Sigmoid colon (tissue), 7 donors: ENCODE data around the gene TCP1. TPM values are rescaled to one million over a fixed set of nuclear protein-coding genes. Genes with fewer than 3 reads are reported as not detected.
"Not testable (repeated sequence)": the region's sequence is repeated elsewhere in the genome, so short reads cannot be mapped to it uniquely, and the experiment has no call there.

Experiments
- DNase-seq: peaks from one replicate; pipeline ENCODE4 v3.0.0-alpha.2; 2019
- H3K27ac ChIP-seq, 4 donors: fragments of 200-600 bp; sonication (generic); one replicate each; pipeline ENCODE4 v1.5.1; 2016 to 2019; ENCODE audit warnings: mild to moderate bottlenecking in 1 of 4
- H3K27me3 ChIP-seq, 3 donors: fragments of 200-600 bp; sonication (generic); one replicate each; pipeline ENCODE4 v1.5.1; 2019; ENCODE audit warnings: mild to moderate bottlenecking in 1 of 3
- H3K36me3 ChIP-seq, 4 donors: fragments of 200-600 bp; sonication (generic); one replicate each; pipeline ENCODE4 v1.5.1; 2016 to 2019
- H3K4me1 ChIP-seq, 4 donors: fragments of 200-600 bp; sonication (generic); one replicate each; pipeline ENCODE4 v1.5.1; 2017 to 2019
- H3K4me3 ChIP-seq, 4 donors: fragments of 200-600 bp; sonication (generic); one replicate each; pipeline ENCODE4 v1.5.1; 2017 to 2019; ENCODE audit warnings: mild to moderate bottlenecking in 2 of 4, moderate library complexity in 1 of 4
- H3K9me3 ChIP-seq, 4 donors: fragments of 200-600 bp in 3 of 4; sonication (generic) in 3 of 4; one replicate each; pipeline versions ENCODE4 v1.5.1 to v1.6.1; 2013 to 2019
- EP300 ChIP-seq, 4 donors: sonication (generic); formaldehyde crosslinking; IDR thresholded peaks; one replicate each; pipeline ENCODE4 v1.6.1; 2017; ENCODE audit warnings: antibody characterized with exemption in 4 of 4
- POLR2A ChIP-seq, 2 donors: fragments of 450-650 bp; IDR thresholded peaks; one replicate each; pipeline ENCODE4 v1.6.1; 2016; ENCODE audit warnings: antibody characterized with exemption in 2 of 2, mild to moderate bottlenecking in 2 of 2, moderate library complexity in 2 of 2
- POLR2AphosphoS5 ChIP-seq, 4 donors: sonication (generic); formaldehyde crosslinking; IDR thresholded peaks; one replicate each; pipeline ENCODE4 v1.6.1; 2017; ENCODE audit warnings: antibody characterized with exemption in 4 of 4
- WGBS, 2 donors: extraction: QIAGEN DNeasy Blood & Tissue Kit; methylation state at CpG; one replicate each; pipeline ENCODE4 v1.1.7; 2013; 5-methylcytosine and 5-hydroxymethylcytosine counted together
- intact Hi-C: fragments of 100-400 bp; cut with DNase I; formaldehyde crosslinking; loops from one replicate; pipeline ENCODE4 v1.15.1; 2023
- polyA plus RNA-seq, 3 donors: library from polyadenylated mRNA; stranded (reverse); fragments of 200-250 nt; gene quantifications; one replicate each; pipeline ENCODE4 v1.2.3, GENCODE V29; 2013
- total RNA-seq, 4 donors: library from RNA; depleted of rRNA; stranded (reverse); fragments of >200 nt; gene quantifications; one replicate each; pipeline ENCODE4 v1.1.0, GENCODE V29; 2016
- TF ChIP-seq, protein P1 (sequence below), 4 experiments: fragments of 450-650 bp in 3 of 4; fragments of 200-600 bp in 1 of 4; IDR thresholded peaks; one replicate each; pipeline ENCODE4 v1.5.1; 2016 to 2019; ENCODE audit warnings: antibody characterized with exemption in 4 of 4, mild to moderate bottlenecking in 3 of 4, moderate library complexity in 2 of 4
- donor health status: healthy with polysubstance abuse.
- donor health status: Bipolar disorder and iron deficiency.
- donor health status: healthy.

Gene TCP1
- total and polyA plus RNA-seq, 7 donors: 88.9 to 130 (median 119) TPM

DNA sequence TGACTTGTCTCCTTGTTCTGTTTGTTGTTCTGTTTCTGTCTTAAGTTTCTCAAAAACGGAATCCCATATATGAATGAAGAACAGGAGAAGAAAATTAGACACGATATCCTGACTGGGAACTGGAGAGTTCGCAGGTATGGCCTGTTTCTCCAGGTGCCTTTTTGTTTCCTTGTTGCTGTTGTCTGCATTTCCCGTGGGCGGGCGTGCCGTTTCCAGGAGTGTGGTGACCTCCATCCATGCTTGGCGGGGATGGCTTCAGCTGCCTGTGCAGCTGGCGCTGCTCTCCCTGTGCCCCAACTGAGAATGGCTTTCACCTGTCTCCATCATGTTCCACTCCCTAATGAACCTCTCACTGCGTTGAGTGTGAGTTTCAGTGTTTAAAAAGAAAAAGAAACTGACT lies 15.1 kb upstream of the TCP1 start:
- WGBS, 2 donors: 23 to 68% methylated on average over 10 of the region's 10 CpGs
- Histone ChIP-seq H3K27ac (no peak overlapping the region), H3K36me3 (peaks cover 0 to 12% (median 3%) of the 10 kb centered on the region in 4 donors), H3K4me1 (no peaks in the 10 kb centered on the region), H3K27me3 (no peaks in the 10 kb centered on the region), H3K9me3 (no peaks in the 10 kb centered on the region), H3K4me3 (no peak overlapping the region)
- TF ChIP-seq, protein P1, sequence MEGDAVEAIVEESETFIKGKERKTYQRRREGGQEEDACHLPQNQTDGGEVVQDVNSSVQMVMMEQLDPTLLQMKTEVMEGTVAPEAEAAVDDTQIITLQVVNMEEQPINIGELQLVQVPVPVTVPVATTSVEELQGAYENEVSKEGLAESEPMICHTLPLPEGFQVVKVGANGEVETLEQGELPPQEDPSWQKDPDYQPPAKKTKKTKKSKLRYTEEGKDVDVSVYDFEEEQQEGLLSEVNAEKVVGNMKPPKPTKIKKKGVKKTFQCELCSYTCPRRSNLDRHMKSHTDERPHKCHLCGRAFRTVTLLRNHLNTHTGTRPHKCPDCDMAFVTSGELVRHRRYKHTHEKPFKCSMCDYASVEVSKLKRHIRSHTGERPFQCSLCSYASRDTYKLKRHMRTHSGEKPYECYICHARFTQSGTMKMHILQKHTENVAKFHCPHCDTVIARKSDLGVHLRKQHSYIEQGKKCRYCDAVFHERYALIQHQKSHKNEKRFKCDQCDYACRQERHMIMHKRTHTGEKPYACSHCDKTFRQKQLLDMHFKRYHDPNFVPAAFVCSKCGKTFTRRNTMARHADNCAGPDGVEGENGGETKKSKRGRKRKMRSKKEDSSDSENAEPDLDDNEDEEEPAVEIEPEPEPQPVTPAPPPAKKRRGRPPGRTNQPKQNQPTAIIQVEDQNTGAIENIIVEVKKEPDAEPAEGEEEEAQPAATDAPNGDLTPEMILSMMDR (IDR thresholded peaks at IDR 0.05): no peak
- TF ChIP-seq POLR2AphosphoS5 (IDR thresholded peaks at IDR 0.05) (no peak), EP300 (IDR thresholded peaks at IDR 0.05) (no peak), POLR2A (IDR thresholded peaks at IDR 0.05) (no peak)
- no peak for DNase-seq
- intact Hi-C loops: no loop called here

DNA sequence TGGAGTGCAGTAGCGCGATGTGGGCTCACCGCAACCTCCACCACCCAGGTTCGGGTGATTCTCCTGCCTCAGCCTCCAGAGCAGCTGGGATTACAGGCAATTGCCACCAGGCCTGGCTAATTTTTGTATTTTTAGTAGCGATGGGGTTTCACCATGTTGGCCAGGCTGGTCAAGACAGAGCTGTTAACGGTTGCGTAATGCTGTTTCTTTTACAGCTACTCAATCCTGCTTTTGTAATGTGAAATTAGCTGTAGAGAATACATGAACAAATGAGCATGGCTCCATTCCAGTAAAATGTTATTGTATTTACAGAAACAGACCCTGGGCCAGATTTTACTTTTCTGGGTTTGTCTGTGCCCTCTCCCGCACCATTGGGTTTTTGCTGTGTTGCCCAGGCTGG lies 12.5 kb upstream of the TCP1 start:
- Histone ChIP-seq H3K27ac (no peak overlapping the region), H3K36me3 (peaks cover 0 to 38% (median 25%) of the 10 kb centered on the region in 4 donors), H3K9me3 (no peaks in the 10 kb centered on the region), H3K4me3 (no peak overlapping the region), H3K4me1 (no peaks in the 10 kb centered on the region), H3K27me3 (no peaks in the 10 kb centered on the region)
- TF ChIP-seq, protein P1 (IDR thresholded peaks at IDR 0.05): no peak
- TF ChIP-seq POLR2AphosphoS5 (IDR thresholded peaks at IDR 0.05) (no peak), POLR2A (IDR thresholded peaks at IDR 0.05) (no peak), EP300 (IDR thresholded peaks at IDR 0.05) (no peak)
- intact Hi-C loops: no loop called here
- DNase-seq: no peak
- 57 to 86% methylated on average over 8 of the region's 8 CpGs for WGBS, 2 donors

DNA sequence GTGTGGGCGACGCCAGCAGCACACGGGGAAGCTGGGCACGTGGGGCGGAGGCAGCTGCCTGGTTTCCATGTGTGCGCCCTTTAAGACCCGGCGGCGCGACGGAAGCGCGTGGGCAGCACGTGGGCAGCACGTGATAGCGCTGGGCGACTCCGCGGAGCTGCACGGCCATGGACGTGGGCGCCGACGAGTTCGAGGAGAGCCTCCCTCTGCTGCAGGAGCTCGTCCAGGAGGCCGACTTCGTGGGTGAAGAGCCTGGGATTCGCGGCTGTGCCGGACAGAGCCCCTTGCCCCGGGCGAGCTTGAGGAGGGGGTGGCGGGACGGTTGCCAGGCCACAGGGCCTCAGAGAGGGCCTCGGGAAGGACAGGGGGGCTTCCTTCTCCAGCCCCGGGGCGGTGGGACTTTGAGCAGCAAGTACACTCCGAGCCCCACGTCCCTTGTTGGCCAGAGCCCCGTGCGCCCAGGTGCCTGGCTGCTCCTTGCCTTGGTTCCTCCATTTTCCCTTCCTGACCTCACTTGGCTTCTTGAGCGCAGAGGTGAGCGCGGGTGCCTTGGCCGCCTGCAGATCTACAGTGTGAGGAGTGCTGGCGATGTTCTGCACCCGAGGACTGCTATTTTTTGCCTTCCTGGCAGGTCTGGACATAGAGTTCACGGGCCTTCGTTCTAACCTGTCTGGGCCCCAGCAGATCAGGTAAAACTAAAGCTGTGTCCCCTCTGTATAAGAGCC lies 10.9 kb upstream of the TCP1 start, which contains the start of gene PNLDC1:
PNLDC1 (plus strand) TSS at position 136 of the 725 bp plus-strand sequence; CDS start at position 168, 32 bp downstream.
- no peaks in the 10 kb centered on the region for H3K4me1 ChIP-seq
- peaks cover 0 to 42% (median 31%) of the 10 kb centered on the region in 4 donors for H3K36me3 ChIP-seq
- 93 to 94% methylated on average over 50 of the region's 50 CpGs for WGBS, 2 donors
- no peak for DNase-seq
- TF ChIP-seq POLR2AphosphoS5 (IDR thresholded peaks at IDR 0.05) (no peak), EP300 (IDR thresholded peaks at IDR 0.05) (no peak), POLR2A (IDR thresholded peaks at IDR 0.05) (no peak)
- TF ChIP-seq, protein P1 (IDR thresholded peaks at IDR 0.05): no peak
- intact Hi-C loops: no loop called here
- H3K27ac ChIP-seq: no peak within 1 kb of the TSS
- no peaks in the 10 kb centered on the region for H3K27me3 ChIP-seq
- H3K4me3 ChIP-seq: no peak within 1 kb of the TSS
- no peaks in the 10 kb centered on the region for H3K9me3 ChIP-seq

DNA sequence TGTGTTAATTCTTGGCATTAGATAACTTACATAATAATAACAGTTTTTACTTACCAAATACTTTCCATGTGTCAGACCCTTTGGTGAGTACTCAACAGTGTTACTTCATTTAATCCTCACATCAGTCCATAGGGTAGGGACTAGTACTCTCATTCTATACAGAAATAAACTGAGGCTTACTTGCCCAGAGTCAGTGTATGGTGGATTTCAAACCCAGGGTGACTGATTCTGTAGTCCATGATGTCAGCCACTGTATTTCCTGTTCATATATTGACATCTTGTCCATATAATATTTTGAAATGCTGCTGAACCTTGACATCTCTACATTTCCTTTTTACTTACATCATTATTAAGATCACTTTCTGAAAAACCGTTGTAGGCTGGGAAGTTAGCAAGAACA lies 8.2 kb upstream of the TCP1 start:
- H3K27ac ChIP-seq: no peak overlapping the region
- no peak for DNase-seq
- no peak overlapping the region for H3K4me3 ChIP-seq
- no peaks in the 10 kb centered on the region for H3K27me3 ChIP-seq
- intact Hi-C loops: no loop called here
- peaks cover 0 to 19% (median 15%) of the 10 kb centered on the region in 4 donors for H3K4me1 ChIP-seq
- no peaks in the 10 kb centered on the region for H3K9me3 ChIP-seq
- no peak for TF ChIP-seq POLR2A (IDR thresholded peaks at IDR 0.05)
- no peak for TF ChIP-seq EP300 (IDR thresholded peaks at IDR 0.05)
- no peak for TF ChIP-seq POLR2AphosphoS5 (IDR thresholded peaks at IDR 0.05)
- TF ChIP-seq, protein P1 (IDR thresholded peaks at IDR 0.05): no peak
- H3K36me3 ChIP-seq: peaks cover 4 to 56% (median 39%) of the 10 kb centered on the region in 4 donors
- 43 to 46% methylated on average over 1 of the region's 1 CpG for WGBS, 2 donors

DNA sequence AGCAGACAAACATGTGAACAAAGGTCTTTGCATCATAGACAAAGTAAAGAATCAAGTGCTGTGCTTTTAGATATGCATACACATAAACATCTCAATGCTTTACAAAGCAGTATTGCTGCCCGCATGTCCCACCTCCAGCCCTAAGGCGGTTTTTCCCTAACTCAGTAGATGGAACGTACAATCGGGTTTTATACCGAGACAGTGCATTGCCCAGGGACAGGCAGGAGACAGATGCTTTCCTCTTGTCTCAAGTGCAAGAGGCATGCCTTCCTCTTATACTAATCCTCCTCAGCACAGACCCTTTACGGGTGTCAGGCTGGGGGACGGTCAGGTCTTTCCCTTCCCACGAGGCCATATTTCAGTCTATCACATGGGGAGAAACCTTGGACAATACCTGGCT lies 5.6 kb upstream of the TCP1 start:
- WGBS, 2 donors: 83 to 89% methylated on average over 8 of the region's 8 CpGs
- intact Hi-C loops: not testable (repeated sequence)

More for the DNA sequence above, 5.6 kb upstream of the TCP1 start:
- not testable (repeated sequence) for H3K27me3 ChIP-seq, H3K27ac ChIP-seq, H3K4me3 ChIP-seq, H3K9me3 ChIP-seq, DNase-seq
- Histone ChIP-seq H3K4me1 (peaks cover 0 to 36% (median 32%) of the 10 kb centered on the region in 4 donors), H3K36me3 (peaks cover 7 to 60% (median 40%) of the 10 kb centered on the region in 4 donors)
